MM.1S (cell line): ENCODE data around the gene KATNAL2.

Source experiments
- EZH2 ChIP-seq: fragments of 300-600 bp; sonication (generic); optimal IDR thresholded peaks from 2 replicates; pipeline ENCODE3; 2017; ENCODE audit warnings: low read depth, mild to moderate bottlenecking, antibody characterized with exemption, low read length, mixed read lengths
- EZH2phosphoT487 ChIP-seq: fragments of 300-600 bp; sonication (generic); IDR thresholded peaks from 2 replicates; pipeline ENCODE4 v1.6.1; 2018; ENCODE audit warnings: antibody characterized with exemption, low read length
- TF ChIP-seq, protein P1 (sequence below): fragments of 300-600 bp; sonication (generic); IDR thresholded peaks from 2 replicates; pipeline ENCODE4 v1.5.1; 2016; ENCODE audit warnings: antibody characterized with exemption, low read length, mixed read lengths

GRCh38 chr18:46877329-46877987 is 39.9 kb upstream of the KATNAL2 start:
- TF ChIP-seq, protein P1, sequence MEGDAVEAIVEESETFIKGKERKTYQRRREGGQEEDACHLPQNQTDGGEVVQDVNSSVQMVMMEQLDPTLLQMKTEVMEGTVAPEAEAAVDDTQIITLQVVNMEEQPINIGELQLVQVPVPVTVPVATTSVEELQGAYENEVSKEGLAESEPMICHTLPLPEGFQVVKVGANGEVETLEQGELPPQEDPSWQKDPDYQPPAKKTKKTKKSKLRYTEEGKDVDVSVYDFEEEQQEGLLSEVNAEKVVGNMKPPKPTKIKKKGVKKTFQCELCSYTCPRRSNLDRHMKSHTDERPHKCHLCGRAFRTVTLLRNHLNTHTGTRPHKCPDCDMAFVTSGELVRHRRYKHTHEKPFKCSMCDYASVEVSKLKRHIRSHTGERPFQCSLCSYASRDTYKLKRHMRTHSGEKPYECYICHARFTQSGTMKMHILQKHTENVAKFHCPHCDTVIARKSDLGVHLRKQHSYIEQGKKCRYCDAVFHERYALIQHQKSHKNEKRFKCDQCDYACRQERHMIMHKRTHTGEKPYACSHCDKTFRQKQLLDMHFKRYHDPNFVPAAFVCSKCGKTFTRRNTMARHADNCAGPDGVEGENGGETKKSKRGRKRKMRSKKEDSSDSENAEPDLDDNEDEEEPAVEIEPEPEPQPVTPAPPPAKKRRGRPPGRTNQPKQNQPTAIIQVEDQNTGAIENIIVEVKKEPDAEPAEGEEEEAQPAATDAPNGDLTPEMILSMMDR, result no peak
- no peak for TF ChIP-seq EZH2
- no peak for TF ChIP-seq EZH2phosphoT487
